Measurements from ENCODE around the gene FOLR3.
A peak's percentile ranks its signal among the peaks of the same experiment; 100 is the strongest.

The FOLR3 gene

GRCh38 chr11:72135473-72135872, at the start of gene FOLR3:
TSS of gene FOLR3 (plus strand) at chr11:72135725. CDS start at chr11:72135953, 228 bp downstream.
- peak; percentile 23 for DNase-seq

DNA sequence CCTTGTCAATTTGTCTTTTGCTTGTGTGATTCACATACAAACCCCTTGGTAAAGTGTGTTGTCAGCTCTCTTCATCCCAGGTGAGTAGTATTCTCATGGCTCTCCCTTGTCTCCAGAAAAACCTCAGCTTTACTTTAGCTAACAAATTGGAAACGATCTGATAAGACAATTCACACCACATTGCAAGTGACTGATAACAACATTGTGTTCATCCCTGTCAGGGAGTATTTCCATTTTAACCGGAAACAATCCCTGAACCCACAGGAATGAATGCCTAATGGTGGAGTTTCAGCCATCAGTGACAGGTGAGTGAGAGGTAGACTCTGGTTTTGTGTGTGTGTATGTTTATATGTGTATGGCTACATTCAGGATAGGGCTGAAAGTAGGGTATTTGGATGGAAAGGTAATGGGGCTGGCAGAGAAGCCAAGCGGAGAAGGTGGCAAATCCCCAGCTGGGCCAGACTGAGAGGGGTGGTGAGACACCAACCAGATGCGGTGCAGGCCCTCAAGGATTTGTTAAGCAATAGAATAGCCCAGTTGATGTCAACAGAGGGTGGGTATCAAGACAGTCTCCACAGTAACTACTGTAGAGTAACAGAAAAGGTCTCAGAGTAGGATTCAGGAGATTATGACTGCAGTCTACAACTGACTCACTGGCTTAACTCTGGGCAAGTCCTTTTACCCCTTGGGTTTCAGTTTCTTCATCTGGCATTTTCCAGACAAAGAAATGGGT, 47.3 kb upstream of the FOLR3 start:
- no peak for DNase-seq

DNA sequence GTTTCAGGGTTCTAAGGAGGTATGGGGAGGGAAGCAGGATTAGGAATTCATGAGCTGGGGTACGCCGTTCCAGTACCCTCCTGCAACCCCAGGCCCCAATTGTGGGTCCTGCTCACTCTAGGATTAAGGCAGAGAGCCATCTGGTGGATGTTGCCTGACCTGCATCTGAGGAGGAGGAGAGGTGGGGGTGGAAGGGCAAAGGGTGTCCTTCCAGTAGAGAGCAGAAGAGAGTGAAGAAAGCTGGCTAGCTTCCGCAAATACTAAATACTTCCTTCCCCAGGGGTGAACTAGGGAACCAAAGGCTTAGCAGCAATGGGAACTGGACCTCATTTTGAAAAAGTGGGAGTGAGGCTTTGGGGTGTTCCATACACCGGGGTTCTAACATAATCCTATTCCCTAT, 44.2 kb upstream of the FOLR3 start:
- peak; percentile 76 for DNase-seq

DNA sequence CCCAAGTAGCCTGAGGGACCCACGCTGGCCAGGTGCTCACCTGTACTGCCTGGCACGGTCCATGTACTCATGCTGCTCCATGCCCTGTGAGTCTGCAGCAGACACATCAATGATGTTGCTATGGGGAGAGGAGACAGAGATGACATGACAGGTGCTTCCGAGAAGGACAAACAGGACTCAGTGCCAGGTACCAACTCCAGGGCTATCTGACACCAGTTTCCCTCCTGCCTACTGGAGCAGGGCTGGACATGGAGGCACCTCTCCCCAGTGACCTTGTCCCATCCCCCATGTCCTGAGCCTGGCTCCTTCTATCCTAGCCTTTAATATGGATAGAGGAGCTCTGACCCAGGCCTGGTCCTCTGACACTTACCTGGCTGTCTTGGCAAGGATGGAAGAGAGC, 36.8 kb upstream of the FOLR3 start:
- no peak for DNase-seq

DNA sequence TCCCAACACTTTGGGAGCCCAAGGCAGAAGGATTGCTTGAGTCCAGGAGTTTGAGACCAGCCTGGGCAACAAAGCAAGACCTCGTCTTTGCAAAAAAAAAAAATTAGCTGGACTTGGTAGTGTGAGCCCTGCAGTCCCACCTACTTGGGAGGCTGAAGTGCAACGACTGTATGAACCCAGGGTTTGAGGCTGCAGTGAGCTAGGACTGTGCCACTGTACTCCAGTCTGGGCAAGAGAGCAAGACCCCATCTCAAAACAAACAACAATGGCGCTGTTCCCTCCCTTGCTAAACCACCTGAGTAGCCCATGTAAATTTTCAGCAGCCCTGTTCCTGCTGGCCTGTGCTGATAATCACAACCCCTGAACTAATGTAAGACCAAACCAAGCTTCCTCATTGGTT, 35.5 kb upstream of the FOLR3 start:
- DNase-seq, result no peak

- peak; percentile 26 for DNase-seq
Observed at GRCh38 chr11:72100462-72100861, 35.1 kb upstream of the FOLR3 start.

DNA sequence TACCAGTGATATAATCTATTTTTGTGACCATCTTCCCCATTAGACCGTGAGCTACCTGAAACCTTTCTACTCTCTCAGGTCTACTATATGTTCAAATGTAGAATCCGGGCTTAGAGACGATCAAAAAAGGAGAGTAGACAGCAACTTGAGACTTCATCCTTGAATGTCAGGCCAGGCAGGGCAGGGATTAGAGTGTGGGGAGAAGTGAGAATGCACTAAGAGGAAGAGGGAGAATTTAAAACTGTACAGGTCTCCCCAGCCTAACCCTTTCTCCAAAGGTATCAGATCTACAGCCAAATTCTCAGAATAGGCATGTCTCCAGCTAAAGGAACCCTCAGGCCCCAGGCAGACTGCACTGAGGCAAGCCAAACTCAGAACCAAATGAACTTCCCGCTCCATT, 33.4 kb upstream of the FOLR3 start:
- no peak for DNase-seq

DNA sequence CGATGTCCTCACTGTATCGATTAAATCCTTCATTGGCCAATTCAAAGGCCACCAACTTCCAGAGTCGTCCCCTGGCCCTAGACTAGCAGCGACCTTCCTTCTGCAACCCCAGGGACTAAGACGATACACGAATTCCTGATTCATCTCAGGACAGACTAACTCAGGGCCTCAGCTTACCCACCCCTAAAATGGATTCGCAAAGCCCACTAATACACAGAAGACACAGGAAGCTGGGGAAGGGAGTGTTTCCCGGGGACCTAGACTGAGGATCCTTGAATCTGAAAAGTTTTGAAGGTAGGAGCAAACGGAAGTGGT, 32.9 kb upstream of the FOLR3 start:
- no peak for DNase-seq

GRCh38 chr11:72102946-72103753, 32.4 kb upstream of the FOLR3 start, which contains the start of gene LAMTOR1:
TSS of gene LAMTOR1 (minus strand) at chr11:72103297. CDS start at chr11:72103224, 73 bp downstream.
- DNase-seq, result peak; percentile 98

DNA sequence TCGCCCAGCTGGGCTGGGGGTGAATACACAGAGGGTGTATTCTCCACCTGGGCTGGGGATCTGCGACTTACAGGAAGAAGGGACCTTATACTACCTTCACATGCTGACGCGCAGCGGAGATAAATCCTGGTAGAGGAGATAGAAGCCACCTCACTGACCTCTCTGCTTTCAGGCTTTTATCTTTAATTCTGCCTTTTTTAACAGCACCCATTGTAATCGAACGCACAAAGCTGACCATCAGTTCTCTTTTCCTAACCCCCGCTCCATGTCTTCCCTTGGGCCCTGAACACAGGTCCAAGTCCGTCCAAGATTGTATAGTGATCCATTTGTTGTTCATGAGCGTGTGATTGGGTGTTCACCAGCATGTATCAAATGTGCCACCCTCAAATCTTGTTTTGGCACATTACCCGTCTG, 31.8 kb upstream of the FOLR3 start:
- DNase-seq, result no peak

DNA sequence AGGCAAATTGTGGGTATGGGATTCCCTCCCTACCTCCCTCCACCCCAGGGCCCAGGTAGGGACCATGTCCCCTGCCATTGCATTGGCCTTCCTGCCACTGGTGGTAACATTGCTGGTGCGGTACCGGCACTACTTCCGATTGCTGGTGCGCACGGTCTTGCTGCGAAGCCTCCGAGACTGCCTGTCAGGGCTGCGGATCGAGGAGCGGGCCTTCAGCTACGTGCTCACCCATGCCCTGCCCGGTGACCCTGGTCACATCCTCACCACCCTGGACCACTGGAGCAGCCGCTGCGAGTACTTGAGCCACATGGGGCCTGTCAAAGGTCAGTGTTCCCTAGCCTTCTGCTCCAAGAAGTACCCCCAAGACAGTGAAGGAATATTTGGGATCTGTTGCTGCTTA, 29.6 kb upstream of the FOLR3 start, which contains the start of gene TOMT:
Gene TOMT, plus strand, starts transcription at position 37 of the 400 bp plus-strand sequence. Its CDS starts 28 bp downstream, at position 65.
- DNase-seq, result no peak

GRCh38 chr11:72111300-72112142, 24.0 kb upstream of the FOLR3 start:
- no peak for DNase-seq

- peak; percentile 99 for DNase-seq
Observed at GRCh38 chr11:72112143-72112977, 23.2 kb upstream of the FOLR3 start, which contains the start of gene ANAPC15. TSS of gene ANAPC15 (minus strand) at chr11:72112695. CDS start at chr11:72111276, 1,419 bp downstream.

- no peak for DNase-seq
Observed at GRCh38 chr11:72112978-72113808, 22.3 kb upstream of the FOLR3 start.

DNA sequence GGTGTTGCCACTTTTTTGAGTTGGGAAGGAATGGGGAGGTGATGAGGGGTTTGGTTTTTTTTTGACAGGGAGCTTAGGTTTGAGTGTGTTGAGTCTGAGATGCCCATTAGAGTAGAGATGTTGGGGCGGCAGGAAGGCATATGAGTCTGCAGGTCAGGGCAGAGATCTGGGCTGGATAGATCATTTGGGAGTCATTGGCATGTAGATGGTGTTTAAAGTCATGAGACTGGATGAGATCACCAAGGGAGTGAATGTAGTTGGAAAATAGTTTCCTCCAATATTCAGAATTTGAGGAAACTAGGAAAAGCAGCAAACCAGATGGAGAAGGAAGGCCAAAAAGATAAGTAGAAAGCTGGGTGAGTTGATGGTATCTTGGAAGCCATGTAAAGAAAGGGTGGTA, 21.0 kb upstream of the FOLR3 start:
- no peak for DNase-seq

GRCh38 chr11:72116019-72116755, 19.3 kb upstream of the FOLR3 start:
- DNase-seq, result no peak

GRCh38 chr11:72119198-72119597, 16.3 kb upstream of the FOLR3 start:
- no peak for DNase-seq

DNA sequence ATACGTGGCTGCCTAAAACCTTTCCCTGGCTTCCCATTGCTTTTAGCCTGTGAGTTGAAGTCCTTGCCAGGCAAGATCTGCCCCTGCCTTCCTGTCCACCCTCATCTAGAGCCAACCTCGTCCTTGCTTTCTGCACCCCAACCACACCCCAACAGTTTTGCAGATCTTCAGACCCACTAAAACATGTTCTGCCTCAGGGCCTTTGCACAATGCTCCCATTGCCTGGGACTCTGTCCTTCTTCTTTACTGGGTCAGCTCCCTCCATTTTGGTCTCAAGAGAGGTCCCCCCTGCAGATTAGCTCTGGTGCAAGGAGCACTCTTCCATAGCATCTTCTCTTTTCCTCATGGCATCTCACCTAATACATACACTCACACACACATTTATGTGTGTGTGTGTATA, 14.6 kb upstream of the FOLR3 start:
- DNase-seq, result no peak

DNA sequence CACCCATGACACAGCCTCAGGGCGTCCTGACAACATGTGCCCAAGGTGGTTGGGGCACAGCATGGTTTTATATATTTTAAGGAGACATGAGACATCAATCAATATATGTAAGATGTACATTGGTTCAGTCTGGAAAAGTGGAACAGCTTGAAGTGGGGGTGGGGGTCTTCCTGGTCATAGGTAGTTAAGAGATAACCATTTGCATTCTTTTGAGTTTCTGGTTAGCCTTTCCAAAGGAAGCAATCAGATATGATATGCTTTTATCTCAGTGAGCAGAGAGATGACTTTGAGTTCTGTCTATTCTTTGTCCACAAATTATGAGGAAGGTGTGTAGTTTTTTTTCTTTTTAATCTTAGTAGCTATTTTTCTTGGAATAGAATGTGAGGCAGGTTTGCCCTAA, 12.9 kb upstream of the FOLR3 start:
- no peak for DNase-seq

GRCh38 chr11:72123117-72123653, 12.3 kb upstream of the FOLR3 start:
- no peak for DNase-seq
